Fibroblast of peridontal ligament (primary cell): ENCODE results near the gene SLIT1.
A peak's percentile ranks its signal among the peaks of the same experiment; 100 is the strongest.

Experiments used
- DNase-seq: peaks from one replicate; pipeline ENCODE4 v3.0.0-alpha.2; 2010; ENCODE audit errors: extremely low read depth

SLIT1 gene

GRCh38 chr10:96973809-96974747, 211.7 kb downstream of the SLIT1 start:
- DNase-seq = peak; percentile 84

GRCh38 chr10:96972264-96972663, 213.5 kb downstream of the SLIT1 start:
- no peak for DNase-seq

GRCh38 chr10:96971324-96971723, 214.4 kb downstream of the SLIT1 start:
- no peak for DNase-seq

- DNase-seq = no peak
Measured at GRCh38 chr10:96968682-96969423, 216.9 kb downstream of the SLIT1 start.

GRCh38 chr10:96967847-96968246, 217.9 kb downstream of the SLIT1 start:
- DNase-seq = peak; percentile 28

- no peak for DNase-seq
Measured at GRCh38 chr10:96964131-96964530, 221.6 kb downstream of the SLIT1 start.

GRCh38 chr10:96960872-96961271, 224.9 kb downstream of the SLIT1 start:
- peak; percentile 44 for DNase-seq

GRCh38 chr10:96959733-96960132, 226.0 kb downstream of the SLIT1 start:
- DNase-seq = no peak

- no peak for DNase-seq
Measured at GRCh38 chr10:96958071-96958470, 227.7 kb downstream of the SLIT1 start.

- DNase-seq = no peak
Measured at GRCh38 chr10:96955794-96956193, 230.0 kb downstream of the SLIT1 start.

- DNase-seq = no peak
Measured at GRCh38 chr10:96951954-96952353, 233.8 kb downstream of the SLIT1 start.

- DNase-seq = no peak
Measured at GRCh38 chr10:96949039-96949683, 236.6 kb downstream of the SLIT1 start.
